GM12875 (cell line): ENCODE results near the gene CRMP1.

Experiments
- H3K4me3 ChIP-seq: one replicate; pipeline ENCODE4 v1.5.1; 2011; ENCODE audit warnings: low read depth, low read length, control low read depth
- TF ChIP-seq, protein P1 (sequence below): IDR thresholded peaks from 2 replicates; pipeline ENCODE4 v1.5.1; 2011; ENCODE audit warnings: low read depth, mild to moderate bottlenecking, control low read depth, inconsistent platforms, low read length, moderate library complexity, borderline replicate concordance; ENCODE audit not compliant: insufficient read depth

Gene CRMP1

DNA sequence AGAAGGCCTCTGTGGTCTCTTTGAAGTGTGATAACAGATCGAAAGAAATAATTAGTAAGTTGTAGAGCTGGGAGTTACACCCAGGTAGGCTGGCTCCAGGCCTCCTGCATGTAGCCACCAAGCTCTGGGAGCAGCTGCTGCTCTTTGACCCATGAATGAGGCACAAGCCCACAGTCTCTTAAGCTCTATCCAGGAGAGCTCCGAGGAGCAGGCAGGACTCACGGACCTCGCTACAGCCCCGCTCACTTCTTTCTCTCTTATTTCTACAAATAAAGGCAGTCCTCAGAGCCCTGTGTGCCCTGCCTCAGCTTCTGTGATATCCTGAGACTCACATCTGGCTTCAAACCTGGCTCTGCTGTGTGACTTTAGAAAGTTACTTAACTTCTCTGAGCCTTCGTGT, 95.0 kb downstream of the CRMP1 start:
- TF ChIP-seq, protein P1, sequence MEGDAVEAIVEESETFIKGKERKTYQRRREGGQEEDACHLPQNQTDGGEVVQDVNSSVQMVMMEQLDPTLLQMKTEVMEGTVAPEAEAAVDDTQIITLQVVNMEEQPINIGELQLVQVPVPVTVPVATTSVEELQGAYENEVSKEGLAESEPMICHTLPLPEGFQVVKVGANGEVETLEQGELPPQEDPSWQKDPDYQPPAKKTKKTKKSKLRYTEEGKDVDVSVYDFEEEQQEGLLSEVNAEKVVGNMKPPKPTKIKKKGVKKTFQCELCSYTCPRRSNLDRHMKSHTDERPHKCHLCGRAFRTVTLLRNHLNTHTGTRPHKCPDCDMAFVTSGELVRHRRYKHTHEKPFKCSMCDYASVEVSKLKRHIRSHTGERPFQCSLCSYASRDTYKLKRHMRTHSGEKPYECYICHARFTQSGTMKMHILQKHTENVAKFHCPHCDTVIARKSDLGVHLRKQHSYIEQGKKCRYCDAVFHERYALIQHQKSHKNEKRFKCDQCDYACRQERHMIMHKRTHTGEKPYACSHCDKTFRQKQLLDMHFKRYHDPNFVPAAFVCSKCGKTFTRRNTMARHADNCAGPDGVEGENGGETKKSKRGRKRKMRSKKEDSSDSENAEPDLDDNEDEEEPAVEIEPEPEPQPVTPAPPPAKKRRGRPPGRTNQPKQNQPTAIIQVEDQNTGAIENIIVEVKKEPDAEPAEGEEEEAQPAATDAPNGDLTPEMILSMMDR, result no peak
- H3K4me3 ChIP-seq, result no peak overlapping the region

DNA sequence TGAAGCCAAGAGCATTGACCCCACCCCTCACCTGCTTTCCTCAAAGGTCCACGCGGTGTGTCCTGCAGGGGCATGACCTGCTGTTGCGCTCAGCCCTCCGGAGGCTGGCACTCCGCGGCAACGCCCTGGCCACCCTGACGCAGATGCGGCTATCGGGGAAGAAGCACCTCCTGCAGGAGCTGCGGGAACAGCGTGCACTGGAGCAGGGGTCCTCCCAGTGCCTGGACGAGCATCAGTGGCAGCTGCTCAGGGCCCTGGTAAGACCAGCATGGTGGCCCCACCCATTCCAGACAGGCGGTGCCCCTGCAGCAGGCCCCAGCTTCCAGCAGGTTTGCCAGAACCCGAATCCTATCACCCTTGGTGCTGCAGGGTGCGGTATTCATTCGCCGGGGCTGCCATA, 95.9 kb downstream of the CRMP1 start:
- TF ChIP-seq, protein P1, result no peak
- no peak overlapping the region for H3K4me3 ChIP-seq

DNA sequence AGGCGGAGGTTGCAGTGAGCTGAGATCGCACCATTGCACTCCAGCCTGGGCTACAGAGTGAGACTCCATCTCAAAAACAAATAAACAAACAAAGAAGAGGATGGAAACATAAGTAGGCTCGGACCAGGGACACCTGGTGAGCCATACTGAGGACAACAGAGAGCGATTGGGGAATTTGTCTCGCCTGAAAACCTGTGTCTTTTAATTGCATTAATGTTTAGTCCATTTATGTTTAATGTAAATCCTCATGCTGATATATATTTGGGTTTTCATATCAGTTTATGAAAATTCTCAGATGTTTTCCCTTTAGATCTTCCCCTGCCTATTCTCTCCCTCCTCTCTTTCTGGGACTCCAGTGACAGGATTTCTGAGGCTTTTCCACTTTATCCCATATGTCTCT, 97.3 kb downstream of the CRMP1 start:
- H3K4me3 ChIP-seq, result no peak overlapping the region
- TF ChIP-seq, protein P1, result no peak

DNA sequence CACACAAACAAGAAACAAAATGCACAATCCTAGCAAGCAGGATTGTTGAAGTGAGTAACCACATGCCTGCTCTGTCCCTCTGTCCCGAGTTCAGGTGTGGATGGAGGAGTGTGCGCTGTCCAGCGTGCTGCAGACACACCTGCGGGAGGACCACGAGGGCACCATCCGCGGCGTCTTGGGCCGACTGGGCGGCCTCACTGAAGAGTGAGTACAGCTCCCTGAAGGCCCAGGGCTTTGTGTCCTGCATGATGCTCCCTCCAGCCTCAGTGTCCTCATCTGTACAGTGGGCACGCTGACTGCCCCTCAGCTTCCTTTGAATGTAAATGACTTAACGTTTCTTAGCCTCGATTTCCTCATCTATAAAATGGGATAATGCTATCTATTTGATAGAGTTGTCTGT, 99.4 kb downstream of the CRMP1 start:
- H3K4me3 ChIP-seq, result no peak overlapping the region
- TF ChIP-seq, protein P1, result no peak

DNA sequence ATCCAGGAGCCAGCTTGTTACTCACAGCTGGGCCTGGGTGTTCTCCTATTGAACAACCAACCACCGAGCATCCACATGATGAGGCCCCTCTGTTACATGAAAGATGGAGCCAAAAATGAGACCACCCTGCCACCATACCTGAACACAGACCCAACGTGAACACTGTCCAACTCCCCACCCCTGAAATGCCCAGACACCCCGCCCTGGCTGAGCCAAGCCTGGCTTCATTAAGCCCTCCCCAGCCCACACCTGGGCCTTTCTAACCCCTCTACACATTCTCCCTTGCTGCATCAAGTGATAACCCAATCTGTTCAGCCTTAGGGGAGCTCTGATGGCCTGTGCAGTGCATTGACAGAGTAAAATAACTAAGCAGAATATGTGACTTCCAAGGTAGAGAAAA, 101.2 kb downstream of the CRMP1 start:
- TF ChIP-seq, protein P1, result no peak
- H3K4me3 ChIP-seq, result no peak overlapping the region

DNA sequence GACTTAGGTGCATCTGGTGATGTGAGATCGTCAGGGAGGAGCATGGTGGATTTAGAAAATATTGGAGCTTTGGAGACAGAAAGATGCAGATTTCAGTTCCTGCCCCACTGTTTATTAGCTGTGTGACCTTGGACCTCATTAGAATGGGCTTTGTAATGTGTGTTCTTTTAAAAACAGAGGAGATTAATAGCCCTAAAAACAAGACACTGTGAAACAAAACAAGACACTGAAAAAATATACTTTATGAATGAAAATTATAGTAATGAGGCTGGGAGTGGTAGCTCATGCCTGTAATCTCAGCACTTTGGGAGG, 102.4 kb downstream of the CRMP1 start:
- H3K4me3 ChIP-seq, result no peak overlapping the region
- TF ChIP-seq, protein P1, result no peak

DNA sequence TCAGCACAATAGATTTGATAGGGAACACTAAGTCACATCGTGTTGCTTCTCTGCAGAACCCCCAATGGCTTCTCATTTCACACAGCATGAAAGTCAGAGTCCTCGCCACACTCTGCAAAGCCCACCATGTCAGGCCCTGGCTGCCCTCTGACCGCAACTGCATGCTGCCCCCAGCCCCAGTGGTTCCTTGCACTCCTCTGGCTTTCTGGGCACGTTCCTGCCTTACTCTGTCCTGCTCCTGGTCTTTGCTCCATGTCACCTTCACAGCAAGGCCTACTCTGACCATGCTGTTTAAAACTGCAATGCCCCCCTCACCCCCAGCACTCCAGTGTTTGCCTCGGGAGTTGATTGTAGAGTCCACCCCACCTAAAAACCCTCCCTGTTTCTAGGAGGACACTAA, 103.7 kb downstream of the CRMP1 start:
- H3K4me3 ChIP-seq, result no peak overlapping the region
- TF ChIP-seq, protein P1, result no peak

DNA sequence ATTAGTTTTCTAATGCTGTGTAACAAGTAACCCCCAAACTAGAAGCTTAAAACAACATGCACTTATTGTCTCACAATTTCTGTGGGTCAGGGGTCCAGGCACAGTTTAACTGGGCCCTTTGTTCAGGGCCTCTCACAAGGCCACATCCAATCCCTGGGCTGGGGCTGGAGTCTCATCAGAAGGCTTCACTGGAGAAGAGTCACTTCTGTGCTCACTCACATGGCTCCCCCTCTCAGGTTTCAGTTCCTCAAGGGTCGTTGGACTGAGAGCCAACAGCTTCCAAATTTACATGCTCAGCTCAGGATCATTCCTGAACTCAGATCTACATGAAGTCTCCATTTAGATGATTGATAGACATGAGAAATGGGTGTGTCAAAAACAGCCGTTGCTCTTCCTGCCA, 104.7 kb downstream of the CRMP1 start:
- TF ChIP-seq, protein P1, result no peak
- no peak overlapping the region for H3K4me3 ChIP-seq
